Placental pericyte (primary cell): ENCODE results near the gene KIR3DL1. TPM values are rescaled to one million over a fixed set of nuclear protein-coding genes. Genes with fewer than 3 reads are reported as not detected.

ENCODE experiments used
- small RNA-seq: library from RNA; depleted of rRNA; stranded (forward); fragments of <200 nt; gene quantifications from one replicate; pipeline ENCODE3, GENCODE V24; 2012; ENCODE audit warnings: low replicate concordance
- total RNA-seq: library from RNA; depleted of rRNA; stranded (reverse); fragments of >200 nt; gene quantifications from 2 replicates; pipeline ENCODE4 v1.2.3, GENCODE V29; 2012

The KIR3DL1 gene
- total RNA-seq = not detected in 2 replicates

GRCh38 chr19:54816251-54816650 lies at the start of gene KIR3DL1:
TSS of gene KIR3DL1 (plus strand) at chr19:54816468.

GRCh38 chr19:54769646-54770045 lies 46.6 kb upstream of the KIR3DL1 start, which contains the start of gene KIR2DL1:
TSS of gene KIR2DL1 (plus strand) at chr19:54769793. CDS start at chr19:54769851, 58 bp downstream.

GRCh38 chr19:54803410-54803809 lies 12.9 kb upstream of the KIR3DL1 start, which contains the start of gene KIR2DL4:
TSS of gene KIR2DL4 (plus strand) at chr19:54803610. CDS start at chr19:54803652, 42 bp downstream.

DNA sequence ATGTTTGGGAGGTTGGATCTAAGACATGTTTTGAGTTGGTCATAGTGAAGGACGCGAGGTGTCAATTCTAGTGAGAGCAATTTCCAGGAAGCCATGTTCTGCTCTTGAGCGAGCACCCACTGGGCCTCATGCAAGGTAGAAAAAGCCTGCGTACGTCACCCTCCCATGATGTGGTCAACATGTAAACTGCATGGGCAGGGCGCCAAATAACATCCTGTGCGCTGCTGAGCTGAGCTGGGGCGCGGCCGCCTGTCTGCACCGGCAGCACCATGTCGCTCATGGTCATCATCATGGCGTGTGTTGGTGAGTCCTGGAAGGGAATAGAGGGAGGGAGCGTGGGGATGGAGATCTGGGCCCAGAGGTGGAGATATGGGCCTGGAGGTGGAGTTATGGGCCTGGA lies 16.2 kb downstream of the KIR3DL1 start, which contains the start of gene KIR2DS4:
TSS of gene KIR2DS4 (plus strand) at position 181 of the 400 bp plus-strand sequence.

DNA sequence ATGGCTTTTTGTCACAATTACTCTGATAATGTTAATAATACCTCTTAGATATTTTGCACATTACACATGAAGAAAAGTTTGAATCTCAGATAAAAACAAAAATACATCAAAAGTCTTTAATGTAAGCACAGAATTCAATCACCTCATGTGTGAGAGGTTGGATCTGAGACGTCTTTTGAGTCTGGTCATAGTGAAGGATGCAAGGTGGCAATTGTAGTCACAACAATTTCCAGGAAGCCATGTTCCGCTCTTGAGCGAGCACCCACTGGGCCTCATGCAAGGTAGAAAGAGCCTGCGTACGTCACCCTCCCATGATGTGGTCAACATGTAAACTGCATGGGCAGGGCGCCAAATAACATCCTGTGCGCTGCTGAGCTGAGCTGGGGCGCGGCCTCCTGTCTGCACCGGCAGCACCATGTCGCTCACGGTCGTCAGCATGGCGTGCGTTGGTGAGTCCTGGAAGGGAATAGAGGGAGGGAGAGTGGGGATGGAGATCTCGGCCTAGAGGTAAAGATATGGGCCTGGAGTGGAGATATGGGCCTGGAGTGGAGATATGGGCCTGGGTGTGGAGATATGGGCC lies 33.9 kb downstream of the KIR3DL1 start, which contains the start of gene KIR3DL2:
TSS of gene KIR3DL2 (plus strand) at position 383 of the 580 bp plus-strand sequence. CDS start at position 416, 33 bp downstream.

DNA sequence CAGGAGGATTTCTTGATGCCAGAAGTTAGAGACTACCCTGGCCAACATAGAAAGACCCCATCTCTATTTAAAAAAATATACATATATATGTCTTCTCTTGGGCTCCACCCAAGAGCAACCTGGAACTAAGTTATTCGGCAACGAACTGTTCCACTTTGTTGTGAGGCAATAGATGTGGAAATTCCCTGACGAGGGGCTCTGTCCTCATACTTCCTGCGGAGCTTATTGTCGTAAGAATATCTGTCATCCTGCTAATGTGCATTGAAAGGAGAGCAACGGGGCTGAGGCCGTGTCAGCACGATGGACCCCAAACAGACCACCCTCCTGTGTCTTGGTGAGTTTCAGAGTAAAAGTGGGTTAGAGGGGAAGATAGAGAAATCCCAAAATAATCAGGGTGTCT lies 57.7 kb downstream of the KIR3DL1 start, which contains the start of gene FCAR:
TSS of gene FCAR (plus strand) at position 246 of the 400 bp plus-strand sequence. CDS start at position 301, 55 bp downstream.

Small RNA genes lying within 50 kb of the gene (small RNA-seq; reads per million reads assigned to genes)
- gene KIR3DP1 (not detected), gene RNU6-222P (0.94 reads per million, percentile 42 among the genes with 10 or more reads in this experiment)

Other genes starting within 250 kb of the KIR3DL1 start
- not detected in 2 replicates for gene LILRA2, start 242.7 kb upstream of the KIR3DL1 start, total RNA-seq
- gene LILRA1, start 222.8 kb upstream of the KIR3DL1 start, total RNA-seq = not detected in 2 replicates
- not detected in 2 replicates for gene LILRB1, start 186.0 kb upstream of the KIR3DL1 start, total RNA-seq
- gene LILRB4, start 153.5 kb upstream of the KIR3DL1 start, total RNA-seq = 0.14 TPM in 1 of 2 replicates, not detected in the other
- not detected in 2 replicates for gene KIR3DL3, start 92.0 kb upstream of the KIR3DL1 start, total RNA-seq
- gene KIR2DL3, start 78.0 kb upstream of the KIR3DL1 start, total RNA-seq = not detected in 2 replicates
- gene KIR2DL1, start 46.7 kb upstream of the KIR3DL1 start, total RNA-seq = not detected in 2 replicates
- not detected in 2 replicates for gene KIR2DL4, start 12.9 kb upstream of the KIR3DL1 start, total RNA-seq
- not detected in 2 replicates for gene KIR2DS4, start 16.2 kb downstream of the KIR3DL1 start, total RNA-seq
- gene KIR3DL2, start 34.0 kb downstream of the KIR3DL1 start, total RNA-seq = not detected in 2 replicates
- not detected in 2 replicates for gene FCAR, start 57.8 kb downstream of the KIR3DL1 start, total RNA-seq
- gene NCR1, start 89.7 kb downstream of the KIR3DL1 start, total RNA-seq = not detected in 2 replicates
- gene NLRP7, start 131.1 kb downstream of the KIR3DL1 start, total RNA-seq = not detected in 2 replicates
- gene NLRP2, start 149.9 kb downstream of the KIR3DL1 start, total RNA-seq = 10.3 and 12.2 TPM in 2 replicates
- gene GP6, start 221.8 kb downstream of the KIR3DL1 start, total RNA-seq = 0.22 TPM in 1 of 2 replicates, not detected in the other
- 4.4 and 9.2 TPM in 2 replicates for gene RDH13, start 246.7 kb downstream of the KIR3DL1 start, total RNA-seq